ENCODE measurements around the gene RAD51B. TPM values are rescaled to one million over a fixed set of nuclear protein-coding genes. Genes with fewer than 3 reads are reported as not detected.
A peak's percentile ranks its signal among the peaks of the same experiment; 100 is the strongest.

RAD51B gene
- total and polyA plus RNA-seq, 2 of the 13 experiments (the other 11 are each of a cell fraction or from before 2014, with no cell fraction given): 7.0 to 9.5 TPM

DNA sequence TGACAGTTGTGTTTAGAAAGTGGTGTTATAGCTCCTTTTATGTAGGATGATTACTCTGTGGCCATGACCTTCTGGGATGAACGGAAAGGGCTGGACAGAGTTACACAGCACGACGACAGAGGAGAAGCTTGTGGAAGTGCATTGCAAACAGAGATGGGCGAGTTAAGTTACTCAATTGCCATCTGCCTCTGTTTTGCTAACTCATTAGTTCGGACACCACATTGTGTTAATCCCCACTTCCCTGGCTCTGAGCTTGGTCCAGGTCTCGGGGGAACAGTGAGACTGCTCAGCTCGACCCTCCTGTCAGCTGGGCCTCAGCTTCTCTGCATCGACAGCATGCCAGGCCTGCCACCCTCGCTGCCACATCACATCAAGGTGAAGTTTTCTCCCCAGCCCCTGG is 565.3 kb downstream of the RAD51B start:
- 56% methylated on average over 9 of the region's 9 CpGs for WGBS (ENCODE audit: low lambda C conversion rate)
- no peaks in the 10 kb centered on the region for H3K27me3 ChIP-seq (ENCODE audit: control insufficient read depth in 1 of 2, insufficient read depth in 2 of 2, low read length in 2 of 2)
- no peak overlapping the region for H3K27ac ChIP-seq (ENCODE audit: extremely low read length, insufficient read depth, low read length)
- no peak for FAIRE-seq
- ChIA-PET POLR2A (no interaction called here), CTCF (ENCODE audit: low intra/inter-chr PET ratio, low total read pairs) (no interaction called here)
- in situ Hi-C loops (cut with HindIII; ENCODE audit: extremely low pct_ligation_motif_present, low pct_unique_long_range_greater_than_20kb): no loop called here
- TF ChIP-seq ZNF703 (CRISPR knock-in tag; IDR thresholded peaks at IDR 0.05; ENCODE audit: borderline replicate concordance) (no peak), FOXA1 (IDR thresholded peaks at IDR 0.05) (no peak), FOXA1 (CRISPR knock-in tag; IDR thresholded peaks at IDR 0.05) (0 out of 2 replicates have a peak, but pooled peaks have one; percentile 6)
- no TSS peak for BruUV-seq (replicated peaks)
- H3K4me2 ChIP-seq (ENCODE audit: low read depth, low read length): no peak overlapping the region; the same call in 1 of the 2 replicates
- ATAC-seq: peak; percentile 37; the same call in 1 of the 3 replicates
- H3K4me3 ChIP-seq (replicated peaks in 1 of 3; ENCODE audit: insufficient read depth in 1 of 3, low read depth in 2 of 3, low read length in 3 of 3): no peak overlapping the region
- H3K4me1 ChIP-seq (ENCODE audit: insufficient read depth, low read length): peaks cover 23% of the 10 kb centered on the region
- intact Hi-C loops (cut with micrococcal nuclease; ENCODE audit: unreplicated experiment): no loop called here
- H3K36me3 ChIP-seq (replicated peaks in 1 of 2; ENCODE audit: control insufficient read depth in 1 of 2, insufficient read depth in 2 of 2, low read length in 2 of 2): no peaks in the 10 kb centered on the region
- H2AFZ ChIP-seq (ENCODE audit: low read length): no peak overlapping the region
- H3K79me2 ChIP-seq (ENCODE audit: insufficient read depth, low read length): no peaks in the 10 kb centered on the region
- H3K9me3 ChIP-seq (ENCODE audit: low read length): no peaks in the 10 kb centered on the region
- H3K9ac ChIP-seq (ENCODE audit: insufficient read depth, low read depth, low read length): no peak overlapping the region
- no peaks in the 10 kb centered on the region for H4K20me1 ChIP-seq (ENCODE audit: insufficient read depth, low read length)
- DNase-seq (ENCODE audit: low spot score): peak; percentile 44

DNA sequence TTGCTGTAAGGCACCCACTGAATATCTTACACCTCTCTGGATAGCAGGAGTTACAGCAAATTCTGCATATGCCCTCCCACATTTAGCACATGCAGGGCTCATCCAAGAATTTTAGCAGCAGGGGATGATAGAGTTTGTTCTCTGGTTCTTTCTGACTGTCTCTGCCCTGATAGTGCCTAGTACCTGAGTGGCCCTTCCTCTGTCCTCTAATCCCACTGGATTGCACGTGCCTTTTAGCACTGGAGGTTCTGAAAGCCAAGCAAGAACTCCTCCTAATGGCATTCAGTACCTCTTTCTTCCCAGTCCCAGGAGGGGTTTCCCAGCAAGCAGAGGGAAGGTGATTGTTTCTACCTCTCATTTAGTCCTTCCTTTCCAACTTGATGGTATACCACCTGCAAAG is 566.9 kb downstream of the RAD51B start:
- H2AFZ ChIP-seq (ENCODE audit: low read length): no peak overlapping the region
- H3K79me2 ChIP-seq (ENCODE audit: insufficient read depth, low read length): no peaks in the 10 kb centered on the region
- ChIA-PET POLR2A (no interaction called here), CTCF (ENCODE audit: low intra/inter-chr PET ratio, low total read pairs) (no interaction called here)
- no peaks in the 10 kb centered on the region for H4K20me1 ChIP-seq (ENCODE audit: insufficient read depth, low read length)
- H3K36me3 ChIP-seq (replicated peaks in 1 of 2; ENCODE audit: control insufficient read depth in 1 of 2, insufficient read depth in 2 of 2, low read length in 2 of 2): no peaks in the 10 kb centered on the region
- H3K27me3 ChIP-seq (ENCODE audit: control insufficient read depth in 1 of 2, insufficient read depth in 2 of 2, low read length in 2 of 2): no peaks in the 10 kb centered on the region
- no peaks in the 10 kb centered on the region for H3K9me3 ChIP-seq (ENCODE audit: low read length)
- in situ Hi-C loops (cut with HindIII; ENCODE audit: extremely low pct_ligation_motif_present, low pct_unique_long_range_greater_than_20kb) (no loop called here), intact Hi-C loops (cut with micrococcal nuclease; ENCODE audit: unreplicated experiment) (no loop called here)
- no TSS peak for BruUV-seq (replicated peaks)
- ATAC-seq (no peak), FAIRE-seq (no peak), DNase-seq (ENCODE audit: low spot score) (no peak)
- no peak overlapping the region for H3K4me3 ChIP-seq (replicated peaks in 1 of 3; ENCODE audit: insufficient read depth in 1 of 3, low read depth in 2 of 3, low read length in 3 of 3)
- no peak overlapping the region for H3K4me2 ChIP-seq (ENCODE audit: low read depth, low read length)
- 67% methylated on average over 1 of the region's 1 CpG for WGBS (ENCODE audit: low lambda C conversion rate)
- peaks cover 23% of the 10 kb centered on the region for H3K4me1 ChIP-seq (ENCODE audit: insufficient read depth, low read length)
- H3K9ac ChIP-seq (ENCODE audit: insufficient read depth, low read depth, low read length): no peak overlapping the region
- TF ChIP-seq RFX3 (CRISPR knock-in tag; IDR thresholded peaks at IDR 0.05) (no peak), ZZZ3 (CRISPR knock-in tag; IDR thresholded peaks at IDR 0.05; ENCODE audit: borderline replicate concordance) (no peak), SALL1 (CRISPR knock-in tag; IDR thresholded peaks at IDR 0.05) (no peak), NRL (CRISPR knock-in tag; IDR thresholded peaks at IDR 0.05; ENCODE audit: borderline replicate concordance) (no peak), ZKSCAN8 (CRISPR knock-in tag; IDR thresholded peaks at IDR 0.05; ENCODE audit: borderline replicate concordance) (no peak), MTF2 (CRISPR knock-in tag; IDR thresholded peaks at IDR 0.05; ENCODE audit: borderline replicate concordance) (no peak), ZNF30 (CRISPR knock-in tag; IDR thresholded peaks at IDR 0.05) (no peak), MTF1 (CRISPR knock-in tag; IDR thresholded peaks at IDR 0.05) (no peak)
- TF ChIP-seq, protein P1, sequence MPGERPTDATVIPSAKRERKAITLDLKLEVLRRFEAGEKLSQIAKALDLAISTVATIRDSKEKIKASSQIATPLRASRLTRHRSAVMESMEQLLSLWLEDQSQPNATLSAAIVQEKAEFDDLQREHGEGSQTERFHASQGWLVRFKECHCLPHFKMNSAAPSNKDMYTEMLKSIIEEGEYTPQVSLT (CRISPR knock-in tag; IDR thresholded peaks at IDR 0.05; ENCODE audit: borderline replicate concordance, low read depth): no peak
- H3K27ac ChIP-seq (ENCODE audit: extremely low read length, insufficient read depth, low read length): no peak overlapping the region

Measured in HepG2 (cell line).